ENCODE measurements around the gene CHD9NB. TPM values are rescaled to one million over a fixed set of nuclear protein-coding genes. Genes with fewer than 3 reads are reported as not detected.
"Not testable (repeated sequence)": the region's sequence is repeated elsewhere in the genome, so short reads cannot be mapped to it uniquely, and the experiment has no call there.

The CHD9NB gene
- total RNA-seq, 1 experiment from 2014 or later, result 0.57 TPM

DNA sequence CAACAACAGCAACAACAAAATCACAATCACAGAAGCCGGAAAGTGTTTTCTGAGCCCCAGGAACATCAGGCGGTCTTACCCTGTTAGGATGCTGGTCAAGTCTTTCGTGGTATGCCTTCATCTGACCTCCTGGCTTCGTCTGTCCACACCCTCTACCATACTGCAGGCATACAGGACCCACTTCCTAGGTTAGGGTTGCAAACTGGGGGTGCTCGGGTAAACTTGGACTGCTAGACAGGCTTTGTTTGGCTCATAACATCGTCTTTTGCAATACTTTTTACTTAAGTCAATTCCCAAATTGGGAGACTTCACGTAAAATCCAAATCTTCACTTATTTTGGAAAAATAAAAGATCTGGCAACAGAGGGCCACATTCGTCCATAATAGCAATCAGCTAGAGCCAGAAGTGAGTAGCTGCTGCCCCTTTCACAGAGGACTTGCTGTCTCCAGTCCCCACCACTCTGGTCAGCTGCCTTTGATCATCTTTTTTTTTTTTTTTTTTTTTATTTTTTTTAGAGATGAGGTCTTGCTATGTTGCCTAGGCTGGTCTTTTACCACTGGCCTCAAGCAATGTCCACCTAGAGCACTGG lies 32.1 kb upstream of the CHD9NB start:
- no peak for DNase-seq (ENCODE audit: extremely low read depth, low read depth)

DNA sequence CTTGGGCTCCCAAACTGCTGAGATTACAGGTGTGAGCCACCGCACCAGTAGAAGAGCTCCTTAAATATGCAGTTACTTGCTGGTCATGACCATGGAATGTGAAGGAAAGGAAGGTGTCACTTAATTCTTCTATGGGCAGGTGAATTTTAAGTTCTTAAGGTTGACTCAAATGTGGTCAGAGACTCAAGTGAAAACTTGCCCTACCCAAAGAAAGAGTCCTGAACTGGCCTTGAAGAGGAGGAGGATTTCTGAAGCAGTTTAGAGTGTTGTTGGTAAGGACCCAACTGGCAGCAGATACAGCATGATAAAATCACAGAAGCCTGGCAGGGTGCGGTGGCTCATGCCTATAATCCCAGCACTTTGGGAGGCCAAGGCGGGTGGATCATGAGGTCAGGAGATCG lies 31.4 kb upstream of the CHD9NB start:
- no peak for DNase-seq (ENCODE audit: extremely low read depth, low read depth)

DNA sequence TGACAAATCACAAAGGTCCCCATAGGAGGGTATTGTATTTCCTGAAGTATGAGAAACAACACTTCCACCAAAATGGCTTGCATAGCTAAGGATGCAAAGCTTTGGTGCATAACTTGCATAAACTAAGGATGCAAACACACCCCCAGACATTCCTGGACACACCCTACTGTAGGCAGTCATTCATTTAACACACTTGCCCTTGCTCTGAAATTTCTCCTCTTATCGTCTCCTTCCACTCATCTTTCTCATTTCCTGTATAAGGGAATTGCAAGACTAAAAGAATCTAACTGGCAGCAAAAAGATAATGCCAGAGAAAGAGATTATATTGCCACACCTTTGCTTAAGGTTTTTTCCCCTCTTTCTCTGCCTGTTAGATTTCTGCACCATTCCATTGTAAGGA lies 30.4 kb upstream of the CHD9NB start:
- no peak for DNase-seq (ENCODE audit: extremely low read depth, low read depth)

DNA sequence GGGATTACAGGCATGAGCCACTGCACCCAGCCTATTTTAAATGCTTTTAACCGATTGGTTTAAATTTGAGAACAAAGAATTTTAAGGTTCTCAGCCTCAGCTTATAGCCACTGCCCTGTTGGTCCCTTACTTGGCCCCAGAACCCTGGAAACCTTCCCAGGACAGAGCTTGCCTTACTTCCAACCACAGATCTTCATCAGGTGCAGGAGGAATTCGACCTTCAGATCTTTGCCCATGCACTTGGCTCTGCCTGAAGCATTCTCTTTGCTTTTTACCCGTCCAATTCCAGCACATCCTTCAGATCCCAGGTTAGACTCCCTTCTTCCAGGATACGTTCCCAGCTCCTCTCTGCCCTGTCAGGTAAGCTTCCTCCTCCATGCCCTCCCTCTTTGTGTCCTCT lies 29.8 kb upstream of the CHD9NB start:
- no peak for DNase-seq (ENCODE audit: extremely low read depth, low read depth)

DNA sequence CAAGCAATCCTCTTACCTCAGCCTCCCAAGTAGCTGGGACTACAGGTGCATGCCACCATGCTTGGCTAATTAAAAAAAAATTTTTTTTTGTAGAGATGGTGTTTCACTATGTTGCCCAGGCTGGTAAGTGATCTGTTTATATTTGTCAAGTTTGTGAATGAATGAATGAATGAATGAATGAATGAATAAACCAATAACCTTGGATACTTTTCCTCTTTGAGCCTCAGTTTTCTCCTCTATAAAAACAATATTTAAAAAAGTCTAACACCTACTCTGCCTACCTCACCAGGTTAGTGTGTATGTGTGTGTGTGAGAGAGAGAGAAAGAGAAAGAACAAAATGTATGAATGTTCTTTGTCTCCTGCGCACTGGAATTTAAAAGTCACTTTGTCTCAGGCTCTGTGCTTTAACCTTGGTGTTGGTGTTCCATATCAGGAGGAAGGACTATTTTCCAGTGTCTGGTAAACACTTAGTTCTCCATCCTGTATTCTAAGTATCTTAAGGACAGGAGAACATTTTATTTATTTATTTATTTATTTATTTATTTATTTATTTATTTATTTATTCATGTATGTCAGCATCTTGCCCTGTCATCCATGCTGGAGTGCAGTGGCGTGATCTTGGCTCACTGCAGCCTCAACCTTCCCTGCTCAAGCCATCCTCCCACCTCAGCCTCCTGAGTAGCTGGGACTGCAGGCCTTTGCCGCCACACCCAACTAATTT lies 29.1 kb upstream of the CHD9NB start:
- no peak for DNase-seq (ENCODE audit: extremely low read depth, low read depth)

DNA sequence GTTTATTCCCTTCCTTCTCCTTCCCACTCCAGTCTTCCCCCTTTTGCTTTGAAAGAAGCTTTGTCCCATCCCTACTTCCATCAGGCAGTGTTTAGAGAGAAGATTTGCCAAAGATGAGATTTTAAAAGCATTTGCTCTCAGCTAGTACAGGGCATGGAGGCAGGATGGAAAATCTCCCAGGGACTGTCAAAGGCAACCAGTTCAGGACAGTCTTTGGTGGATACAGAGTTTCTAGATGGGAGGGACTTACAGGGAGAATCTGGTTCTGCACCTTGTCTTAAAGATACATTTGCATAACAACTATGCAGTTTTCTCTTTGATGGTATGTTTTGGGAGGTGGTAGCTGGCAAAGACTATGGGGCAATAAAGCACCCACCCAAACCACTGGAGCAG lies 28.3 kb upstream of the CHD9NB start:
- no peak for DNase-seq (ENCODE audit: extremely low read depth, low read depth)

DNA sequence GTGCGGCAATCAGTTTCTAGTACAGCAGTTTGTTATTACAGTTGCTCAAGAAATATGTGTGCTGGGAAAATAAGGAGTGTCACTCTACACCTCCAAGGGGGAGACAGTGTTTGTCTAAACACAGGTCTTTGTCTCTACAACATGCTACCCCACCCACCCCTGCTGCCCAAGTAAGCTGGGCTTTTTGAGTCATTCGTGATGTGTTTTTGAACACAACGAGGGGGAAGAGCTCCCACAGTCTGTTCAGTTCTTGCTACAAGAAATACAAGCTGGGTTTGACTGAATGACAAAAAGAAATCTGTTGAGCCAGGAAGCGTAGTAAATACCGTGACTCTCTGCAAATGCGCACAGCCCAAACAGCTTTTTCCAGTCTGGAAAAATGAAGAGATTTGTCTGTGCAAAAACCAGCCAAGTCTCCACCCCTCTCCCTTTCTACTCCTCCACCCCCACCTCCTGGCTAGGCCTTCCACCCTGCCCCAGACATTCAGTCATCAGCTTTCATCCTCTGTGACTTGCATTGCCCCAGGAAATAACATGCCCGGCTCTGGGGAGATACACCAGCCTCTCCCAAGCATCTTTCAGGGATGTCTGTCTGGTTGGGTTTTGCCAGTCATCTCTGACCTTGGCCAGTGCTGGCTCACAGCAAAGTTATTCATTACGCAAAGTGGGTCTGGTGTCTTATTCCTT lies 27.8 kb upstream of the CHD9NB start:
- no peak for DNase-seq (ENCODE audit: extremely low read depth, low read depth)

DNA sequence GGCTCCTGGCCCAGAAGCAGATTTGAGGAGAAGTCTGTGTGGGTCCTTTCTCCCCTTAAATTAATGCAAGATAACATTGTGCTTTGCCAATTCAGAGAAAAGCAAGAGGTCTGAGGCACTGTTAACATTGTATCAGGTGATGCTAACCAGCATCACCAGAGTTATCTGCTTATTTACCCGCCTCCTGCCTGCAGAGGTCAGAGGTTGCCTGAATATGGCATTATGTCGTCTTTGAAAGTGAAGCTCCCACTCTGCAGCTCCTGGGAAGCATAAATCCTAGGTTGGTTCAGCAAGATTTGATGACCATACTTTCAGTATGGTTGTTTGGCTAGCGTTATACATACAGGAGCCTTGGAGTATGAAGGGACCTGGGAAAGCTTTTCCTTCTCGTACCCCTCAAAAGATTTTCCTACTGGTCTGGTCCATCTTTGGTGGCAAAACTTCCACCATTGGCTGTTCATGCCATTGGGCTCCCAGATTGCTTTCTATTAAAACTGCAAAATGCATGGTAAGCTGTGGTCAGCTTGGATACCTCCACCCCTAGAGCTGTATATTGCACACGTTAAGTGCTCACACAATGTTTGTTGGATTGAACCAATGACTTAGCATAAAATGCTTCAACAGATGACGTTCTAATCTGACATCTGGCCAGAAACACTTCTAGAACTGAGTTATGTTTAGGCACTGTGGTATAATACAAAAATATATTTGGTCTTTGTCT lies 26.2 kb upstream of the CHD9NB start:
- DNase-seq (ENCODE audit: extremely low read depth, low read depth), result no peak

DNA sequence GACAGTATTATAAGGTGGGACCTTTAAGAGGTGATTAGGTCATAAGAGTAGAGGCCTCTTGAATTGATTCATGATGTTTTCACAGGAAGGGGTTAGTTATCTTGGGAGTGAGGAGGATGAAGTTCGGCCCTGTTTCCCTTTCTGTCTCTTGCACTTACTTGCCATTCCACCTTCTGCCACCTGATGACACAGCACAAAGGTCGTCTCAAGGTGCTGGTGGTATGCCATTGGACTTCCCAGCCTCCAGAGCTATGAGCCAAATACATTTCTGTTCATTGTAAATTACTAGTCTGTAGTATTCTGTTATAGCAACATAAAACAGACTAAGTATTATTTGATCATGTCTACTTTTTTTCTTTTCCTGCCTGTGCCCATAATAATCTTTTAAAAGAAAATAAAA lies 25.6 kb upstream of the CHD9NB start:
- no peak for DNase-seq (ENCODE audit: extremely low read depth, low read depth)

DNA sequence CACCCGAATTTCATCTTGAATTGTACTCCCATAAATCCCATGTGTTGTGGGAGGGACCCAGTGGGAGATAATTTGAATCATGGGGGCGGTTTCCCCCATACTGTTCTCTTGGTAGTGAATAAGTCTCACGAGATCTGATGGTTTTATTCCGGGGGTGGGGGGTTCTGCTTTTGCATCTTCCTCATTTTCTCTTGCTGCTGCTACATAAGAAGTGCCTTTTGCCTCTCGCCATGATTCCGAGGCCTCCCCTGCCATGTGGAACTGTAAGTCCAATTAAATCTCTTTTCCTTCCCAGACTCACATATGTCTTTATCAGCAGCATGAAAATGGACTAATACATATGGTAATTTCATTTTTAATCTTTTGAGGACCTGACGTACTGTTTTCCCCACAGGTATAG lies 22.8 kb upstream of the CHD9NB start:
- DNase-seq (ENCODE audit: extremely low read depth, low read depth), result not testable (repeated sequence)

DNA sequence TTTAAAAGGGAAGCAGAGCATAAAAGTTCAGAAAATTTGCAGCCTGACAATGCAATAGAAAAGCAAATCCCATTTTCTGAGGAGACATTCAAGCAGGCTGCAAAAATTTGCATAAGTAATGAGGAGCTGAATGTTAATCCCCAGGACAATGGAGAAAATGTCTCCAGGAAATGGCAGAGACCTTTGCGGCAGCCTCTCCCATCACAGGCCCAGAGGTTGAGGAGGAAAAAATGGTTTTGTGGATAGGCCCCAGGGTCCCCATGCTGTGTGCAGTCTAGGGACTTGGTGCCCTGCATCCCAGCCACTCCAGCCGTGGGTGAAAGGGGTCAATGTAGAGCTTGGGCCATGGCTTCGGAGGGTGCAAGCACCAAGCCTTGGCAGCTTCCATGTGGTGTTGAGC lies 21.6 kb upstream of the CHD9NB start:
- DNase-seq (ENCODE audit: extremely low read depth, low read depth), result not testable (repeated sequence)

DNA sequence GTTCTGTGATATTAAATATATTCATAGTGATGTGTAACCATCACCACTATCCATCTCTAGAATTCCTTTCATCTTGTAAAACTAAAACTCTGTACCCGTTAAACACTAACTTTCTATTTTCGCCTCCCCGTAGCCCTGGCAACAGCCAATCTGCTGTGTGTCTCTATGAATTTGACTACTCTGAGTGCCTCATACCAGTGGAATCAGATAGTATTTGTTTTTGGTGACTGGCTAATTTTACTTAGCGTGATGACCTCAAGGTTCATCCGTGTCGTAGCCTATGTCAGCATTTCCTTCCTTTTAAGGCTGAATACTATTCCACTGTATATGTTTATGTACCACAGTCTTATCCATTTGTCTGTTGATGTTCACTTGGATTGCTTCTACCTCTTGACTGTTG lies 20.3 kb upstream of the CHD9NB start:
- DNase-seq (ENCODE audit: extremely low read depth, low read depth), result no peak

DNA sequence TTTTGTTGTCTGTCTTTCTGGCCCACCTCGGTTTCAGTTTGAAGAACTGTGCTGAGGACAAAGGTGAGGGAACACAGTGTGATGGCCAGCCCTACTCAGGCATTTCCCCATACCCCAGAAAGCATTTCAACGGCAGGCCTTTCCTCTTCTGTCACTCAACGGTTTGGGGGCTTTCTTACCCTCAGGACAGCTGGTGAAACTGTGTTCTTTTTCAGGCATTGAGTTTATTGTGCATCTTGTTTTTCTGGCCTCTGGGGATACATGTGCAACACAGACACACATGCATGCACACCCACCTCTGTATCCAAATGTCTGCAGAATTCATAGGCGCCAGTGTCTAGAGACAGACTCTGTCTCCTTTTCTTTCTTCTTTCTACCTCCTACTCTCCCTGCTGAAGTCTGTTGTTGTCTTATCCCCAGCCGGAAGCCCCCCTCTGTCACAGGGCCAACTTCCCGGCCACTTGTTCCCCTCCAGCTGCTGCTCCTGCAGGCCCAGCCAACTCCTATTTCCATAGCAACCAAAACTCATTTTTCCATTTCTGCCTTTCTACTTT lies 19.1 kb upstream of the CHD9NB start:
- no peak for DNase-seq (ENCODE audit: extremely low read depth, low read depth)

DNA sequence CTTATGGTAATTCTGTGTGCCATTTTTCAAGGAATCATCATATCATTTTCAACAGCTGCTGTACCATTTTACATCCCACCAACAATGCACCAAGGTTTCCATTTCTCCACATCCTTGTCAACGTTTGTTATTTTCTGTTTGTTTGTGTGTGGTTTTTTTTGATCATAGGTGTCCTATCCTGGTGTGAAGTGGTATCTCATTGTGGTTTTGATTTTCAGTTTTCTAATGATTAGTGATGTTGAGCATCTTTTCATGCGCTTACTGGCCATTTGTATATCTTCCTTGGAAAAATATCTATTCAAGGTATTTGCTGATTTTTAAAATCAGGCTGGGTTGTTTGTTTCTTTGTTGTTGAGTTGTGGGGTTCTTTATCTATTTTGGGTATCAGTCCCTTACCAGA lies 17.1 kb upstream of the CHD9NB start:
- DNase-seq (ENCODE audit: extremely low read depth, low read depth), result no peak

DNA sequence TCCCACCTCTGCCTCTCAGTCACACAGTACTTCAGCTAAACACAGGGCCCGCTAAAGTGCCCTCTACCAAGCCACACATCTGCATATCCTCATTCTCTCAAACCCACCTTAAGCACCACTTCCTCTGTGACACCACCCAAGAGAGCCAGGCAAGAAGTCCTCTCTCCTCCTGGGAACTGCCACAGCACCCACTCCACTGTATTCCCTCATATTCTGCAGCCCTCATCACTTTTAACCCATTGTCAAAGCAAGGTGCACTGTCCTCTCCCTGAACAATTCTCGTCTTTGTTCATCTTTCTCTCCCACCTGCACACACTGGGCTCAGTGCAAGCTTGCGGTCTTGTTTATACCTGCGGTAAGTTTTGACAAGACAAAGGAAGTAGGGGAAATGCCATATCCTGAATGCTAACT lies 15.7 kb upstream of the CHD9NB start:
- no peak for DNase-seq (ENCODE audit: extremely low read depth, low read depth)

DNA sequence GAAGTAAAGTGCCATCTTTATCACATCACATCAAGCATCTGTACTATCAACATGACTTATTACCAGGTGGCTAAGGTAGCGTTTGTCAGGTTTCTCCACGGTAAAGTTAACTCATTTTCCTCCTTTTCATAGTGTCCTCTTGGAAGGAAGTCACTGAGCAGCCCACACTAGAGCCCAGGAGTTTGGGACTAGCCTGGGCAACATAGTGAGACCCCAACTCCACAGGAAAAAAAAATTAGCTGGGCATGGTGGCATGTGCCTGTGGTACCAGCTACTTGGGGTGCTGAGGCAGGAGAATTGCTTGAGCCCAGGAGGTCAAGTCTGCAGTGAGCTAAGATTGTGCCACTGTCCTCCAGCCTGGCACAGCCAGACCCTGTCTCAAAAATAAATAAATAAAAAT lies 15.0 kb upstream of the CHD9NB start:
- DNase-seq (ENCODE audit: extremely low read depth, low read depth), result no peak

DNA sequence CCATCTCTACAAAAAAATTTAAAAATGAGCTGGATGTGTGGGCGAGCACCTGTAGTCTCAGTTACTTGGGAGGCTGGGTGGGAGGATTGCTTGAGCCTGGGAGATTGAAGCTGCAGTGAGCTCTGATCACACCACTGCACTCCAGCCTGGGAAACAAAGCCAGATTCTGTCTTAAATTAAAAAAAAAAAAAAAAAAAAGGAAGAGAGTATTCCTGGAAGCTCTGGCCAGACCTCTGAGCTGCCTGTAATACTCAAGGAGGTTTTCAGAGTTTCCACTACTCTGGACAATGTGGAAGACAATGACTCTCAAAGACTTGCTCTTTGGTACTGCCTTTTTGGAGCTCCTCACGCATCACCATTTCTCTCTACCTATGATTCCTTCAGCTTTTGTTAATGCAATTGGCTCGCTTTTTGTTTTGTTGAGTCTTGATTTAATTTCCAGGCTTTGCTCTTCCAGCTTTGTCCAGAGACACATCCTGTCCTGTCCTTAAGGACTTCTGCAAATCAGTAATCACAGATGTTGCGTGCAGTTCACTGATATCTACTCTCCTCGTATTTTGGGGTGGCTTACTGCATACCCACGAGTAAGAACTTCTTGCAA lies 12.9 kb upstream of the CHD9NB start:
- DNase-seq (ENCODE audit: extremely low read depth, low read depth), result no peak

DNA sequence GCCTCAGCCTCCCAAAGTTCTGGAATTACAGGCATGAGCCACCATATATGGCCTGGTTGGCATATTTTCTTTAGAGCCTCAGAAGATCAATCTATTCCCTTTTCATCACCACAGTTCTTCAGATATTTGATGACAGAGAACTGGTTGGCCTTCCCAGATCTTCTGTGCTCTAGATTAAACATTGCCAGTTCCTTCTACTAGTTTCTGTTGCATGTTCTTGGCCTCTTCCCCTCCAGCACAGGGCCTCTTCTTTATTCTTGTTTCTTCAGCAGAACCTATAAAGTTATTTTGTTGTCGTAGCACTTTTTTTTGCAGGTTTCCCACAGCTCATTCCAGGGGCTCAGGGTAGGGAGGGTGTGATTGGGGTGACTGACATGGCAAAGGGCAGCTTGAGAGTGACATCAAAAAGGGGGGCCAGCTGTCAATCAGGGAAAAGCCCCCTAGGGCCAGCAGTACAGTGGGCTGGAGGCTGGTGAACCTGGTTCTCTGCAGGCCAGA lies 11.4 kb upstream of the CHD9NB start:
- no peak for DNase-seq (ENCODE audit: extremely low read depth, low read depth)

DNA sequence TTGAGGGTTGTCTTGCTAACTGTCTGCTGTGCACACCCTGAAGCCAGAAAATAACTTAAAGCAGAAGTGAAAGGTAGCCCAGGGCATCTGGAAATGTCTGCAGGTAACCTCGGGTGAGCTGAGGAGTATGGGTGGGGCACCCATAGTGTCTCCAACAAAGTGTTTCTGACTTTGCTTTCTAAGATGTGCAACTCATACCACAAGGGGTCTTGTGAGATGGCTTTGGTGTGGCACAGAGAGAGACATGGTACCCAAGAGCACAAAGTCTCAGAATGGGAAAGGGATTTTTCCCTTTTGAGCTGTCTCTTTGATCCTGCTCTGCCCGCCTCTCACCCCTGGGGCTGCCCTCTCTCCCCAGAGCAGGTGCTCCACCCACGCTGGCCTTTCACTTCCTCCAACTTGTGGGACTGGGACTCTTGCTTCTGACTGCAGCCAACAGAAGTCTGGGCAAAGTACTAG lies 9.0 kb upstream of the CHD9NB start:
- DNase-seq (ENCODE audit: extremely low read depth, low read depth), result no peak

DNA sequence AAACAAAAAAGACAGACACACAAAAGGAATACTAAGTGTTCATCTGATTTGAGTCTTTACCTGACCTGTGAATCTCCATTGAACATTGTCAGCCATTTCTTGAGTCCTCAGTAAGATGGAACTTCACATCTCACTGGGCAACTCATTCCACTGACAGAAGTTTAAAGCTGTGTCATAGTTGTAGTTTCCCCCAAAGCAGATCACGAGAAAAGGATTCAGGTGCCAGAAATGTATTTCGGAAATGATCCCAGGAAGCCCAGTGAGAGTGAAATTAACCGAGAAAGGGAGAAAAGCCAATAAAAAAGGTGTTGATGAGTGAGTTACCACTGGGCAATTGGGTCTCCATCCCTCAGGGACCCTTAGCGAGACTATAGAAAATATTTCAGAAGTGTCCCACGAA lies 8.6 kb upstream of the CHD9NB start:
- DNase-seq (ENCODE audit: extremely low read depth, low read depth), result no peak

DNA sequence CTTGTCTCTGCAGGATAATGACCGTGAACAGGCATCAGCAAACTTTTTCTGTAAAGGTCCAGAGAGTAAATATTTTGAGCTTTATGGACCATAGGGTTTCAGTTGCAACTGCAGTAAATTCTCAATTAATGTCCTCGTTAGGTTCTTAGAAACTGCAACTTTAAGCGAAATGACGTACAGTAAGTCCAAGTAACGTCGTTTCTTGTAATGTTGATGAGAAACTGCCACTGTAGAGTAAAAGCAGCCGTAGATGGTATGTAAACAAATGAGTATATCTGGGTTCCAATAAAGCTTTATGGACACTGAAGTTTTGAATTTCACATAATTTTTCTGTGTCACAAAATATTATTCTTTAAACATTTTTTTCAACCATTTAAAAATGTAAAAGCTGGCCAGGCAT lies 7.0 kb upstream of the CHD9NB start:
- DNase-seq (ENCODE audit: extremely low read depth, low read depth), result no peak

Data from NCI-H460 (cell line).